Kidney (tissue), 14 donors: ENCODE data around the gene PCSK2. TPM values are rescaled to one million over a fixed set of nuclear protein-coding genes. Genes with fewer than 3 reads are reported as not detected.

Source experiments
- DNase-seq, 5 donors: peaks; one replicate each; pipeline ENCODE4 v3.0.0-alpha.2; 2013 to 2020
- FAIRE-seq: peaks from 2 replicates; lab custom pipeline; 2012; peaks lifted over from hg19 to GRCh38; lab: Jason Lieb, UNC
- H3K27ac ChIP-seq, 2 donors: one replicate each; pipeline ENCODE4 v1.7.0; 2013; ENCODE audit warnings: low read depth in 2 of 2, low read length in 2 of 2, inconsistent platforms in 1 of 2
- H3K27me3 ChIP-seq: one replicate; pipeline ENCODE4 v1.7.1; 2013; ENCODE audit warnings: low read length, inconsistent platforms; ENCODE audit not compliant: control insufficient read depth, insufficient read depth
- H3K36me3 ChIP-seq, 3 donors: one replicate each; pipeline versions ENCODE4 v1.7.0 to v1.7.1; 2013; ENCODE audit warnings: low read length in 3 of 3, control low read depth in 1 of 3, inconsistent platforms in 1 of 3; ENCODE audit not compliant: insufficient read depth in 3 of 3, control insufficient read depth in 2 of 3
- H3K4me1 ChIP-seq, 3 donors: one replicate each; pipeline versions ENCODE4 v1.7.0 to v1.7.1; 2013; ENCODE audit warnings: low read length in 3 of 3, inconsistent platforms in 1 of 3, low read depth in 1 of 3; ENCODE audit not compliant: control insufficient read depth in 2 of 3, insufficient read depth in 2 of 3
- H3K4me3 ChIP-seq, 3 donors: one replicate each; pipeline versions ENCODE4 v1.7.0 to v1.8.1; 2013; ENCODE audit warnings: low read length in 3 of 3, control low read depth in 1 of 3, inconsistent platforms in 1 of 3
- H3K9ac ChIP-seq, 3 donors: one replicate each; pipeline versions ENCODE4 v1.7.0 to v1.7.1; 2013; ENCODE audit warnings: low read length in 3 of 3, control low read depth in 1 of 3, inconsistent platforms in 1 of 3
- H3K9me3 ChIP-seq, 3 donors: one replicate each; pipeline versions ENCODE4 v1.7.0 to v1.7.1; 2013; ENCODE audit warnings: low read length in 3 of 3, control low read depth in 1 of 3, inconsistent platforms in 1 of 3; ENCODE audit not compliant: control insufficient read depth in 2 of 3, insufficient read depth in 1 of 3
- intact Hi-C: fragments of 100-400 bp; cut with DNase I; formaldehyde crosslinking; loops from one replicate; pipeline ENCODE4 v1.11.1; 2022
- polyA plus RNA-seq: library from polyadenylated mRNA; stranded (reverse); fragments of 350-450 nt; fragmentation: Illumina TruSeq; extraction: RNeasy Lipid Tissue Mini Kit (QIAGEN cat#74804); gene quantifications from one replicate; pipeline ENCODE4 v1.2.3, GENCODE V29; 2014; ENCODE audit warnings: low read depth, low replicate concordance; ENCODE audit not compliant: insufficient read depth
- total RNA-seq: library from RNA; stranded (reverse); fragmentation: NEBNext Ultra II Directional; extraction: Animal tissue kit (Norgen Biotek cat#: 25700); gene quantifications from one replicate; pipeline ENCODE4 v1.2.1, GENCODE V29; 2021
- TF ChIP-seq, protein P1 (sequence below): IDR thresholded peaks from 3 replicates; pipeline ENCODE4 v1.5.1; 2012; ENCODE audit warnings: mild to moderate bottlenecking, moderate library complexity, borderline replicate concordance; ENCODE audit not compliant: insufficient read depth; ENCODE audit errors: extremely low read depth
- donor health status: control.
- donor health status: control.
- donor health status: control.
- donor health status: control.
- donor health status: control.
- donor health status: DM: yes; HTN: yes; CAD: no.
- donor health status: Normal renal cell carcinoma (clear cell type).

The PCSK2 gene
- total and polyA plus RNA-seq, 2 donors from 2014 or later = 0.22 to 0.54 TPM

DNA sequence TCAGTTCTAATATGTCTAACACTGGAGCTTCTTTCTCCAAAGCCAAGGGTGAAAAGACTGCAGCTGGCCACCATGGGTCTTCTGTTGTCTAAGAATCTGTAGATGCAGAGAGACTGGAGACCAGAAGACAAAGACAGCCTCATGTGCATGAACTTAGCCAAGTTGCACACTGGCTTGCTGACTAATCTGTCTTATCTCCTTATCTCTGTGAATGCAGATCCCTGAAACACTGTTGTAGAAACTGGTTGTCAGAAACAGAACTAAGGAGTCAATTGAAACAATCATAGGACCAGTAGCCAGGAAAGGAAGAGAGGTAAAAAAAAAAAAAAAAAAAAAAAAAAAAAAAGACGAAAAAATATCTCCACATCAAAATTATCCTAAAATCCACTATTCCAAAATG lies 194.7 kb downstream of the PCSK2 start:
- no peak overlapping the region for H3K9ac ChIP-seq
- no peaks in the 10 kb centered on the region for H3K9me3 ChIP-seq
- H3K27ac ChIP-seq = no peak overlapping the region
- H3K27me3 ChIP-seq = no peaks in the 10 kb centered on the region
- no peak overlapping the region for H3K4me3 ChIP-seq
- TF ChIP-seq, protein P1, sequence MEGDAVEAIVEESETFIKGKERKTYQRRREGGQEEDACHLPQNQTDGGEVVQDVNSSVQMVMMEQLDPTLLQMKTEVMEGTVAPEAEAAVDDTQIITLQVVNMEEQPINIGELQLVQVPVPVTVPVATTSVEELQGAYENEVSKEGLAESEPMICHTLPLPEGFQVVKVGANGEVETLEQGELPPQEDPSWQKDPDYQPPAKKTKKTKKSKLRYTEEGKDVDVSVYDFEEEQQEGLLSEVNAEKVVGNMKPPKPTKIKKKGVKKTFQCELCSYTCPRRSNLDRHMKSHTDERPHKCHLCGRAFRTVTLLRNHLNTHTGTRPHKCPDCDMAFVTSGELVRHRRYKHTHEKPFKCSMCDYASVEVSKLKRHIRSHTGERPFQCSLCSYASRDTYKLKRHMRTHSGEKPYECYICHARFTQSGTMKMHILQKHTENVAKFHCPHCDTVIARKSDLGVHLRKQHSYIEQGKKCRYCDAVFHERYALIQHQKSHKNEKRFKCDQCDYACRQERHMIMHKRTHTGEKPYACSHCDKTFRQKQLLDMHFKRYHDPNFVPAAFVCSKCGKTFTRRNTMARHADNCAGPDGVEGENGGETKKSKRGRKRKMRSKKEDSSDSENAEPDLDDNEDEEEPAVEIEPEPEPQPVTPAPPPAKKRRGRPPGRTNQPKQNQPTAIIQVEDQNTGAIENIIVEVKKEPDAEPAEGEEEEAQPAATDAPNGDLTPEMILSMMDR = no peak
- no peaks in the 10 kb centered on the region for H3K36me3 ChIP-seq
- intact Hi-C loops = no loop called here
- DNase-seq = no peak
- peak; percentile 41 for FAIRE-seq
- H3K4me1 ChIP-seq = no peaks in the 10 kb centered on the region

DNA sequence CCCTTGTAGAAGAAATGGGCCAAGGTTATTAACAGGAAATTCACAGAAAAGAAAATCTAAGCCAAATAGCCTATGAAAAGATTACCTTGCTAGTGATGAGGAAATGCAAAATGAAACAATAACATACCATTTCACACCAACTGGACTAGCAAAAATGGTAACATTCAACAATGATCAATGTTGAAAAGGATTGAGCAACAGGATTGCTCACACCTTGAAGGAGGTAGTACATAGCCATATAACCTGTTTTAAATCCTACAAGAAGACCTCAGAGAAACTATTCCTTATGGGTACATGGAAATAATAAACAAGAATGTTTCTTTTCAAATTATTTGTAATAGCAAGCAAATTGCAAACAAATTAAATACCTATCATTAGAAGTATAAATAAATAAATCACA lies 196.9 kb downstream of the PCSK2 start:
- intact Hi-C loops = no loop called here
- Histone ChIP-seq H3K27ac (no peak overlapping the region), H3K9ac (no peak overlapping the region), H3K9me3 (no peaks in the 10 kb centered on the region), H3K36me3 (no peaks in the 10 kb centered on the region), H3K4me3 (no peak overlapping the region), H3K27me3 (no peaks in the 10 kb centered on the region), H3K4me1 (no peaks in the 10 kb centered on the region)
- TF ChIP-seq, protein P1 = no peak
- DNase-seq = no peak
- no peak for FAIRE-seq

DNA sequence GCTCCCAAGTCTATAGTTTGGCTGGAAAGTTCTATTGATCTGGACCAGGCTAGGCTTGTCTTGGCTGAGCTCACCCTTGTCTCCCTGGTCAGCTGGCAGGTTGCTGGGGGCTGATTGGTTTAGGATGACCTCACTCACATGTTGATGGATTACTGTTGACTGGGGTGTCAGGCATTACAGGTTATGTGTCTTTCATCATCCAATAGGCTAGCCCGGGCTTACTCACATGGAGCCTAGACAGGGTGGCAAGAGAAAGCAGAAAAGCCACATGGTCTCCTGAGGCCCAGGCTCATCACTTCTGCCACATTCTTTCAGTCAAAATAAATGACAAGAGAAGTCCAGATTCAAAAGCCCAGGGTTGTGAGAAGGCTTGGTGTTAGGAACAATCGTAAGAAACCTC lies 200.8 kb downstream of the PCSK2 start:
- Histone ChIP-seq H3K27me3 (no peaks in the 10 kb centered on the region), H3K4me3 (no peak overlapping the region), H3K36me3 (no peaks in the 10 kb centered on the region), H3K27ac (no peak overlapping the region), H3K9ac (no peak overlapping the region), H3K9me3 (no peaks in the 10 kb centered on the region), H3K4me1 (peaks cover 0 to 6% (median 0%) of the 10 kb centered on the region in 3 donors)
- TF ChIP-seq, protein P1 = no peak
- DNase-seq = no peak
- FAIRE-seq = no peak
- intact Hi-C loops = no loop called here
